ENCODE data around the gene JPT2. TPM values are rescaled to one million over a fixed set of nuclear protein-coding genes. Genes with fewer than 3 reads are reported as not detected.

Gene JPT2
- total RNA-seq, 1 experiment from 2014 or later: 113 TPM

GRCh38 chr16:1713331-1713730 is 35.3 kb downstream of the JPT2 start:
- Histone ChIP-seq H3K79me2 (ENCODE audit: insufficient read depth, low read length) (peaks cover 90% of the 10 kb centered on the region), H3K36me3 (ENCODE audit: control insufficient read depth in 1 of 2, insufficient read depth in 2 of 2, low read length in 2 of 2) (no peaks in the 10 kb centered on the region), H3K9ac (ENCODE audit: low read length) (no peak overlapping the region), H3K9me3 (ENCODE audit: control insufficient read depth in 1 of 2, insufficient read depth in 1 of 2, low read depth in 1 of 2, low read length in 2 of 2) (no peaks in the 10 kb centered on the region), H3K27me3 (ENCODE audit: insufficient read depth, low read length) (no peaks in the 10 kb centered on the region), H4K20me1 (ENCODE audit: insufficient read depth) (no peaks in the 10 kb centered on the region), H3K4me1 (ENCODE audit: control insufficient read depth in 1 of 2, insufficient read depth in 2 of 2, low read length in 2 of 2) (peaks cover 11 to 17% of the 10 kb centered on the region in 2 experiments), H3K4me2 (ENCODE audit: low read length) (no peak overlapping the region), H3K4me3 (replicated peaks in 1 of 2; ENCODE audit: low read depth in 1 of 2, low read length in 2 of 2) (no peak overlapping the region), H3K27ac (ENCODE audit: low read depth, low read length) (no peak overlapping the region), H3K9me2 (ENCODE audit: insufficient read depth) (no peaks in the 10 kb centered on the region), H2AFZ (ENCODE audit: low read depth, low read length, poor library complexity, severe bottlenecking) (no peak overlapping the region)
- TF ChIP-seq CBX3 (IDR thresholded peaks at IDR 0.05; ENCODE audit: low read depth) (no peak), YY1 (IDR thresholded peaks at IDR 0.05; ENCODE audit: extremely low read depth, insufficient replicate concordance, low read depth, low read length) (no peak), REST (IDR thresholded peaks at IDR 0.05; ENCODE audit: low read depth) (no peak), EZH2 (IDR thresholded peaks at IDR 0.05) (no peak), CEBPB (IDR thresholded peaks at IDR 0.05; ENCODE audit: low read depth) (no peak), ZNF274 (IDR thresholded peaks at IDR 0.05; ENCODE audit: low read depth, low read length) (no peak), EZH2phosphoT487 (IDR thresholded peaks at IDR 0.05; ENCODE audit: borderline replicate concordance) (no peak), ATF3 (IDR thresholded peaks at IDR 0.05) (no peak), CTCF (IDR thresholded peaks at IDR 0.05 in 2 of 3, conservative IDR thresholded peaks at IDR 0.05 in 1 of 3; ENCODE audit: borderline replicate concordance in 1 of 3, insufficient read depth in 1 of 3, low read depth in 2 of 3, low read length in 2 of 3) (no peak), ZBTB33 (IDR thresholded peaks at IDR 0.05; ENCODE audit: extremely low read depth, insufficient replicate concordance, low read length) (no peak), ZFX (IDR thresholded peaks at IDR 0.05) (no peak), TCF7L2 (IDR thresholded peaks at IDR 0.05; ENCODE audit: borderline replicate concordance, extremely low read depth, insufficient read depth, insufficient read length) (no peak), SIN3A (IDR thresholded peaks at IDR 0.05; ENCODE audit: low read depth) (no peak), POLR2A (IDR thresholded peaks at IDR 0.05; ENCODE audit: borderline replicate concordance, extremely low read depth, insufficient read depth, insufficient read length) (no peak)
- ChIA-PET POLR2A (no interaction called here), RAD21 (ENCODE audit: low non-redundant PET in 1 of 2, low total read pairs in 2 of 2, uncharacterized antibody in 2 of 2, unreplicated experiment in 2 of 2) (no interaction called here), CTCF (no interaction called here)
- ATAC-seq: no peak
- no peak for DNase-seq (ENCODE audit: low read depth, low spot score)
- BruUV-seq (replicated peaks): no TSS peak
- intact Hi-C loops (cut with micrococcal nuclease): no loop called here

Measured in HCT116 (cell line).